Stimulated activated CD4-positive, alpha-beta T cell treated with anti-CD3 and anti-CD28 coated beads, TNF-alpha, amount 100 ng/mL, for 24 hours (primary cell): Measurements from ENCODE around the gene AUTS2.
"Not testable (repeated sequence)": the region's sequence is repeated elsewhere in the genome, so short reads cannot be mapped to it uniquely, and the experiment has no call there.

ENCODE experiments used
- DNase-seq, 3 experiments: peaks; one replicate each; pipeline ENCODE4 v3.0.0-alpha.2; 2020; ENCODE audit warnings: low read depth in 3 of 3

The AUTS2 gene

GRCh38 chr7:70341446-70341845, 743.2 kb downstream of the AUTS2 start:
- no peak for DNase-seq

- DNase-seq, result no peak
These were observed 745.2 kb downstream of the AUTS2 start for GRCh38 chr7:70343519-70343918.

- DNase-seq, result no peak
These were observed 746.5 kb downstream of the AUTS2 start for GRCh38 chr7:70344726-70345125.

- no peak for DNase-seq
These were observed 748.7 kb downstream of the AUTS2 start for GRCh38 chr7:70346844-70347462.

- DNase-seq, result no peak
These were observed 749.4 kb downstream of the AUTS2 start for GRCh38 chr7:70347463-70348254.

GRCh38 chr7:70349031-70349430, 750.8 kb downstream of the AUTS2 start:
- DNase-seq, result no peak

- no peak for DNase-seq
These were observed 751.5 kb downstream of the AUTS2 start for GRCh38 chr7:70349819-70350218.

GRCh38 chr7:70352088-70352487, 753.8 kb downstream of the AUTS2 start:
- DNase-seq, result no peak

- DNase-seq, result no peak
These were observed 754.6 kb downstream of the AUTS2 start for GRCh38 chr7:70352906-70353305.

- no peak for DNase-seq
These were observed 755.2 kb downstream of the AUTS2 start for GRCh38 chr7:70353330-70353945.

GRCh38 chr7:70353946-70354335, 755.7 kb downstream of the AUTS2 start:
- no peak for DNase-seq

- no peak for DNase-seq
These were observed 756.3 kb downstream of the AUTS2 start for GRCh38 chr7:70354409-70355169.

- DNase-seq, result no peak
These were observed 757.1 kb downstream of the AUTS2 start for GRCh38 chr7:70355198-70356020.

- DNase-seq, result no peak
These were observed 758.0 kb downstream of the AUTS2 start for GRCh38 chr7:70356085-70356786.

GRCh38 chr7:70356787-70357328, 758.6 kb downstream of the AUTS2 start:
- DNase-seq, result no peak

GRCh38 chr7:70360557-70360956, 762.3 kb downstream of the AUTS2 start:
- no peak for DNase-seq

- no peak for DNase-seq
These were observed 763.5 kb downstream of the AUTS2 start for GRCh38 chr7:70361821-70362220.

GRCh38 chr7:70364393-70364792, 766.1 kb downstream of the AUTS2 start:
- DNase-seq, result not testable (repeated sequence)

GRCh38 chr7:70371652-70372051, 773.4 kb downstream of the AUTS2 start:
- DNase-seq, result no peak

GRCh38 chr7:70372768-70373515, 774.7 kb downstream of the AUTS2 start:
- DNase-seq, result no peak
